Measurements from ENCODE around the gene ATP8B3. TPM values are rescaled to one million over a fixed set of nuclear protein-coding genes. Genes with fewer than 3 reads are reported as not detected.
A peak's percentile ranks its signal among the peaks of the same experiment; 100 is the strongest.

The ATP8B3 gene
- total and polyA plus RNA-seq, 2 of the 13 experiments (the other 11 are each of a cell fraction or from before 2014, with no cell fraction given) = 2.6 to 5.9 TPM

DNA sequence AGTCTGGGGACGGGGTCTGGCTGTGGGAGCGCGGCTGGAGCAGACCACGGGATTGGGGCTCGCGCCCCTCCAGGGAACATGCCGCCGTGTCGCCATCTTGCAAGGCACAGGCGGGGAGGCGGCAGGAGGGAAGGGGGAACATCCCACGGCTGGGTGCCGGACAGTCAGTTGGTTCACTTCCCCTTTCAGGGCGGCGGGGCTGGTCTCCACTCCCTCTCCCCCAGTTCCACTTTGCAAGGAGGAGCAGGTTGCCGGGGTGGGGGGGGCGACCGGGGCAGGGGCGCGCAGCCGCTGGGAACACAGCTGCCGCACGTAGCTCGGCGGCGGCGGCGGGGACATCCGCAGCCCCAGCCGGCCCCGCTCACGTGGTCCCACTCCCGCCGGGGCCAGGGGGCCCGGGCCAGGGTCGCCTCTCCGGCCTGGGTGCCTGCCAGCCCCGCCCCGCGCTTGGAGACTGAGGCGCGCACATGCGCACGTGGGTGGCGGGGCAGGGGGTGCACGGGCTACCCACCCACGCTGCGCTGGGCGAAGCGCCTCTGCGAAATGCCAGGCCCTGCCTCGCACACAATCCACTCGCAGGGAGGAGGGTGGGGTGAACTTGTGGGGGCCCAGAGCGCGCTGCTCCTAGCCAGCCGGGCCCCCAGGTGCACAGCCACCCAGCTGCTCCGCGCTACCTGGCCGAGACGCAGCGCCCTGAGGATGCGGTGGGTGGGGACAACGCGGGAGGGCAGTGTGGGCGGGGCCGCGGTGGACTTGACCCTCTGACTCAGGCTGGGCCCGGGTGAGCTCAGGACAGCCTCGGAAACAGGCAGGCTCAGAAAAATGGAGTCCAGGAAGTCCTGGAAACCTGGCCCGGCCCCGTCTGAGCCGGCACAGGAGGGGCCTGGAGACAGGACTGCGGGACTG lies 44.9 kb upstream of the ATP8B3 start (continued):
- TF ChIP-seq, protein P1, sequence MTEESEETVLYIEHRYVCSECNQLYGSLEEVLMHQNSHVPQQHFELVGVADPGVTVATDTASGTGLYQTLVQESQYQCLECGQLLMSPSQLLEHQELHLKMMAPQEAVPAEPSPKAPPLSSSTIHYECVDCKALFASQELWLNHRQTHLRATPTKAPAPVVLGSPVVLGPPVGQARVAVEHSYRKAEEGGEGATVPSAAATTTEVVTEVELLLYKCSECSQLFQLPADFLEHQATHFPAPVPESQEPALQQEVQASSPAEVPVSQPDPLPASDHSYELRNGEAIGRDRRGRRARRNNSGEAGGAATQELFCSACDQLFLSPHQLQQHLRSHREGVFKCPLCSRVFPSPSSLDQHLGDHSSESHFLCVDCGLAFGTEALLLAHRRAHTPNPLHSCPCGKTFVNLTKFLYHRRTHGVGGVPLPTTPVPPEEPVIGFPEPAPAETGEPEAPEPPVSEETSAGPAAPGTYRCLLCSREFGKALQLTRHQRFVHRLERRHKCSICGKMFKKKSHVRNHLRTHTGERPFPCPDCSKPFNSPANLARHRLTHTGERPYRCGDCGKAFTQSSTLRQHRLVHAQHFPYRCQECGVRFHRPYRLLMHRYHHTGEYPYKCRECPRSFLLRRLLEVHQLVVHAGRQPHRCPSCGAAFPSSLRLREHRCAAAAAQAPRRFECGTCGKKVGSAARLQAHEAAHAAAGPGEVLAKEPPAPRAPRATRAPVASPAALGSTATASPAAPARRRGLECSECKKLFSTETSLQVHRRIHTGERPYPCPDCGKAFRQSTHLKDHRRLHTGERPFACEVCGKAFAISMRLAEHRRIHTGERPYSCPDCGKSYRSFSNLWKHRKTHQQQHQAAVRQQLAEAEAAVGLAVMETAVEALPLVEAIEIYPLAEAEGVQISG (CRISPR knock-in tag; IDR thresholded peaks at IDR 0.05) = no peak
- TF ChIP-seq ZNF232 (CRISPR knock-in tag; IDR thresholded peaks at IDR 0.05; ENCODE audit: borderline replicate concordance) = no peak
- TF ChIP-seq SRY (CRISPR knock-in tag; IDR thresholded peaks at IDR 0.05) = no peak
- no peak for TF ChIP-seq HHEX (CRISPR knock-in tag; IDR thresholded peaks at IDR 0.05)
- TF ChIP-seq, protein P2, sequence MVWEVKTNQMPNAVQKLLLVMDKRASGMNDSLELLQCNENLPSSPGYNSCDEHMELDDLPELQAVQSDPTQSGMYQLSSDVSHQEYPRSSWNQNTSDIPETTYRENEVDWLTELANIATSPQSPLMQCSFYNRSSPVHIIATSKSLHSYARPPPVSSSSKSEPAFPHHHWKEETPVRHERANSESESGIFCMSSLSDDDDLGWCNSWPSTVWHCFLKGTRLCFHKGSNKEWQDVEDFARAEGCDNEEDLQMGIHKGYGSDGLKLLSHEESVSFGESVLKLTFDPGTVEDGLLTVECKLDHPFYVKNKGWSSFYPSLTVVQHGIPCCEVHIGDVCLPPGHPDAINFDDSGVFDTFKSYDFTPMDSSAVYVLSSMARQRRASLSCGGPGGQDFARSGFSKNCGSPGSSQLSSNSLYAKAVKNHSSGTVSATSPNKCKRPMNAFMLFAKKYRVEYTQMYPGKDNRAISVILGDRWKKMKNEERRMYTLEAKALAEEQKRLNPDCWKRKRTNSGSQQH (CRISPR knock-in tag; IDR thresholded peaks at IDR 0.05; ENCODE audit: low read depth) = no peak
- TF ChIP-seq, protein P3, sequence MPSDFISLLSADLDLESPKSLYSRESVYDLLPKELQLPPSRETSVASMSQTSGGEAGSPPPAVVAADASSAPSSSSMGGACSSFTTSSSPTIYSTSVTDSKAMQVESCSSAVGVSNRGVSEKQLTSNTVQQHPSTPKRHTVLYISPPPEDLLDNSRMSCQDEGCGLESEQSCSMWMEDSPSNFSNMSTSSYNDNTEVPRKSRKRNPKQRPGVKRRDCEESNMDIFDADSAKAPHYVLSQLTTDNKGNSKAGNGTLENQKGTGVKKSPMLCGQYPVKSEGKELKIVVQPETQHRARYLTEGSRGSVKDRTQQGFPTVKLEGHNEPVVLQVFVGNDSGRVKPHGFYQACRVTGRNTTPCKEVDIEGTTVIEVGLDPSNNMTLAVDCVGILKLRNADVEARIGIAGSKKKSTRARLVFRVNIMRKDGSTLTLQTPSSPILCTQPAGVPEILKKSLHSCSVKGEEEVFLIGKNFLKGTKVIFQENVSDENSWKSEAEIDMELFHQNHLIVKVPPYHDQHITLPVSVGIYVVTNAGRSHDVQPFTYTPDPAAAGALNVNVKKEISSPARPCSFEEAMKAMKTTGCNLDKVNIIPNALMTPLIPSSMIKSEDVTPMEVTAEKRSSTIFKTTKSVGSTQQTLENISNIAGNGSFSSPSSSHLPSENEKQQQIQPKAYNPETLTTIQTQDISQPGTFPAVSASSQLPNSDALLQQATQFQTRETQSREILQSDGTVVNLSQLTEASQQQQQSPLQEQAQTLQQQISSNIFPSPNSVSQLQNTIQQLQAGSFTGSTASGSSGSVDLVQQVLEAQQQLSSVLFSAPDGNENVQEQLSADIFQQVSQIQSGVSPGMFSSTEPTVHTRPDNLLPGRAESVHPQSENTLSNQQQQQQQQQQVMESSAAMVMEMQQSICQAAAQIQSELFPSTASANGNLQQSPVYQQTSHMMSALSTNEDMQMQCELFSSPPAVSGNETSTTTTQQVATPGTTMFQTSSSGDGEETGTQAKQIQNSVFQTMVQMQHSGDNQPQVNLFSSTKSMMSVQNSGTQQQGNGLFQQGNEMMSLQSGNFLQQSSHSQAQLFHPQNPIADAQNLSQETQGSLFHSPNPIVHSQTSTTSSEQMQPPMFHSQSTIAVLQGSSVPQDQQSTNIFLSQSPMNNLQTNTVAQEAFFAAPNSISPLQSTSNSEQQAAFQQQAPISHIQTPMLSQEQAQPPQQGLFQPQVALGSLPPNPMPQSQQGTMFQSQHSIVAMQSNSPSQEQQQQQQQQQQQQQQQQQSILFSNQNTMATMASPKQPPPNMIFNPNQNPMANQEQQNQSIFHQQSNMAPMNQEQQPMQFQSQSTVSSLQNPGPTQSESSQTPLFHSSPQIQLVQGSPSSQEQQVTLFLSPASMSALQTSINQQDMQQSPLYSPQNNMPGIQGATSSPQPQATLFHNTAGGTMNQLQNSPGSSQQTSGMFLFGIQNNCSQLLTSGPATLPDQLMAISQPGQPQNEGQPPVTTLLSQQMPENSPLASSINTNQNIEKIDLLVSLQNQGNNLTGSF (CRISPR knock-in tag; IDR thresholded peaks at IDR 0.05) = no peak
- TF ChIP-seq CHD4 (IDR thresholded peaks at IDR 0.05; ENCODE audit: borderline replicate concordance, low read length) = no peak
- TF ChIP-seq, protein P4, sequence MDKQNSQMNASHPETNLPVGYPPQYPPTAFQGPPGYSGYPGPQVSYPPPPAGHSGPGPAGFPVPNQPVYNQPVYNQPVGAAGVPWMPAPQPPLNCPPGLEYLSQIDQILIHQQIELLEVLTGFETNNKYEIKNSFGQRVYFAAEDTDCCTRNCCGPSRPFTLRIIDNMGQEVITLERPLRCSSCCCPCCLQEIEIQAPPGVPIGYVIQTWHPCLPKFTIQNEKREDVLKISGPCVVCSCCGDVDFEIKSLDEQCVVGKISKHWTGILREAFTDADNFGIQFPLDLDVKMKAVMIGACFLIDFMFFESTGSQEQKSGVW (CRISPR knock-in tag; IDR thresholded peaks at IDR 0.05; ENCODE audit: borderline replicate concordance) = no peak
- TF ChIP-seq MEIS1 (CRISPR knock-in tag; IDR thresholded peaks at IDR 0.05; ENCODE audit: borderline replicate concordance) = no peak
- TF ChIP-seq, protein P5, sequence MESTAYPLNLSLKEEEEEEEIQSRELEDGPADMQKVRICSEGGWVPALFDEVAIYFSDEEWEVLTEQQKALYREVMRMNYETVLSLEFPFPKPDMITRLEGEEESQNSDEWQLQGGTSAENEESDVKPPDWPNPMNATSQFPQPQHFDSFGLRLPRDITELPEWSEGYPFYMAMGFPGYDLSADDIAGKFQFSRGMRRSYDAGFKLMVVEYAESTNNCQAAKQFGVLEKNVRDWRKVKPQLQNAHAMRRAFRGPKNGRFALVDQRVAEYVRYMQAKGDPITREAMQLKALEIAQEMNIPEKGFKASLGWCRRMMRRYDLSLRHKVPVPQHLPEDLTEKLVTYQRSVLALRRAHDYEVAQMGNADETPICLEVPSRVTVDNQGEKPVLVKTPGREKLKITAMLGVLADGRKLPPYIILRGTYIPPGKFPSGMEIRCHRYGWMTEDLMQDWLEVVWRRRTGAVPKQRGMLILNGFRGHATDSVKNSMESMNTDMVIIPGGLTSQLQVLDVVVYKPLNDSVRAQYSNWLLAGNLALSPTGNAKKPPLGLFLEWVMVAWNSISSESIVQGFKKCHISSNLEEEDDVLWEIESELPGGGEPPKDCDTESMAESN (CRISPR knock-in tag; conservative IDR thresholded peaks at IDR 0.05) = no peak
- TF ChIP-seq SNRNP70 (IDR thresholded peaks at IDR 0.05; ENCODE audit: low read depth, low read length) = no peak
- TF ChIP-seq, protein P6, sequence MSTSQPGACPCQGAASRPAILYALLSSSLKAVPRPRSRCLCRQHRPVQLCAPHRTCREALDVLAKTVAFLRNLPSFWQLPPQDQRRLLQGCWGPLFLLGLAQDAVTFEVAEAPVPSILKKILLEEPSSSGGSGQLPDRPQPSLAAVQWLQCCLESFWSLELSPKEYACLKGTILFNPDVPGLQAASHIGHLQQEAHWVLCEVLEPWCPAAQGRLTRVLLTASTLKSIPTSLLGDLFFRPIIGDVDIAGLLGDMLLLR (CRISPR knock-in tag; IDR thresholded peaks at IDR 0.05) = no peak
- 0 out of 2 replicates have a peak, but pooled peaks have one; percentile 23 for TF ChIP-seq ERF (CRISPR knock-in tag; IDR thresholded peaks at IDR 0.05)
- TF ChIP-seq NPAS2 (CRISPR knock-in tag; IDR thresholded peaks at IDR 0.05; ENCODE audit: borderline replicate concordance) = no peak
